IMR-90 (cell line): ENCODE results near the gene C5orf63. TPM values are rescaled to one million over a fixed set of nuclear protein-coding genes. Genes with fewer than 3 reads are reported as not detected.

Source experiments
- ATAC-seq: fragments of 200-7000 bp; cut with Tn5 transposase; 2 replicates; pipeline ENCODE4 v1.9.1; 2020; ENCODE audit warnings: low read depth, mild to moderate bottlenecking, moderate library complexity
- BruUV-seq: library from RNA; stranded (reverse); fragments of 400-500 nt; replicated peaks from 2 replicates; lab custom pipeline; 2021; lab: Mats Ljungman, UMichigan
- CTCF ChIA-PET: fragments of 300-600 bp; formaldehyde crosslinking; extraction: SDS; loops from one replicate; lab custom pipeline; 2021; ENCODE audit warnings: antibody characterized with exemption; lab: Yijun Ruan, JAX
- POLR2A ChIA-PET: fragments of 300-600 bp; sonication (Branson Sonifier 250); formaldehyde crosslinking; loops from one replicate; lab custom pipeline; 2022; ENCODE audit warnings: antibody characterized with exemption; ENCODE audit not compliant: unreplicated experiment; lab: Charles Lee
- DNase-seq: peaks from one replicate; pipeline ENCODE4 v3.0.0; 2013
- H2AFZ ChIP-seq: replicated peaks from 2 replicates; pipeline ENCODE3; 2013; ENCODE audit warnings: low read length, mild to moderate bottlenecking; ENCODE audit not compliant: poor library complexity
- H2AK5ac ChIP-seq: 2 replicates; pipeline ENCODE4 v1.6.1; 2013; ENCODE audit warnings: low read depth, low read length, inconsistent platforms
- H2AK9ac ChIP-seq: replicated peaks from 2 replicates; pipeline ENCODE3; 2013; ENCODE audit warnings: mild to moderate bottlenecking, low read depth, low read length, moderate library complexity; ENCODE audit not compliant: poor library complexity
- H2BK120ac ChIP-seq: 2 replicates; pipeline ENCODE4 v1.6.1; 2013; ENCODE audit warnings: low read depth, low read length, inconsistent platforms
- H2BK15ac ChIP-seq: 3 replicates; pipeline ENCODE4 v1.6.1; 2013; ENCODE audit warnings: low read depth, low read length, inconsistent platforms
- H2BK20ac ChIP-seq: 2 replicates; pipeline ENCODE4 v1.6.1; 2013; ENCODE audit warnings: low read depth, mild to moderate bottlenecking, inconsistent platforms, low read length, moderate library complexity
- H2BK5ac ChIP-seq: 2 replicates; pipeline ENCODE4 v1.6.1; 2013; ENCODE audit warnings: mild to moderate bottlenecking, low read depth, low read length, inconsistent platforms; ENCODE audit not compliant: poor library complexity, severe bottlenecking
- H3K14ac ChIP-seq: replicated peaks from 2 replicates; pipeline ENCODE4 v1.6.1; 2013; ENCODE audit warnings: low read depth, low read length, inconsistent platforms
- H3K18ac ChIP-seq: 2 replicates; pipeline ENCODE4 v1.6.1; 2013; ENCODE audit warnings: low read depth, low read length, control low read depth
- H3K23ac ChIP-seq: 2 replicates; pipeline ENCODE4 v1.6.1; 2013; ENCODE audit warnings: low read depth, low read length, inconsistent platforms
- H3K27ac ChIP-seq: 2 replicates; pipeline ENCODE4 v1.5.1; 2013; ENCODE audit warnings: mild to moderate bottlenecking, control low read depth, low read length; ENCODE audit not compliant: insufficient read depth
- H3K27me3 ChIP-seq: 2 replicates; pipeline ENCODE4 v1.6.1; 2013; ENCODE audit warnings: low read length; ENCODE audit not compliant: control insufficient read depth, insufficient read depth
- H3K36me3 ChIP-seq: 2 replicates; pipeline ENCODE4 v1.6.1; 2013; ENCODE audit warnings: low read length, mixed read lengths; ENCODE audit not compliant: control insufficient read depth, insufficient read depth
- H3K4ac ChIP-seq: 2 replicates; pipeline ENCODE4 v1.6.1; 2013; ENCODE audit warnings: low read depth, low read length, inconsistent platforms
- H3K4me1 ChIP-seq: 2 replicates; pipeline ENCODE4 v1.6.1; 2013; ENCODE audit warnings: low read length, mixed read lengths; ENCODE audit not compliant: control insufficient read depth, insufficient read depth
- H3K4me2 ChIP-seq: 2 replicates; pipeline ENCODE4 v1.6.1; 2013; ENCODE audit warnings: low read depth, mild to moderate bottlenecking, control low read depth, low read length, moderate library complexity
- H3K4me3 ChIP-seq: 2 replicates; pipeline ENCODE4 v1.5.1; 2013; ENCODE audit warnings: low read depth, mild to moderate bottlenecking, control low read depth, low read length, moderate library complexity; ENCODE audit not compliant: insufficient read depth
- H3K56ac ChIP-seq: 2 replicates; pipeline ENCODE4 v1.6.1; 2013; ENCODE audit warnings: low read length, inconsistent platforms; ENCODE audit not compliant: insufficient read depth; ENCODE audit errors: extremely low read depth
- H3K79me1 ChIP-seq, 2 experiments: 2 replicates each; pipeline ENCODE4 v1.6.1; 2013; ENCODE audit warnings: low read length in 2 of 2, inconsistent platforms in 1 of 2, low read depth in 1 of 2
- H3K9ac ChIP-seq: 2 replicates; pipeline ENCODE4 v1.6.1; 2013; ENCODE audit warnings: low read depth, low read length, control low read depth
- H3K9me1 ChIP-seq: 2 replicates; pipeline ENCODE4 v1.6.1; 2013; ENCODE audit warnings: low read length, inconsistent platforms; ENCODE audit not compliant: insufficient read depth
- H3K9me3 ChIP-seq: 2 replicates; pipeline ENCODE4 v1.6.1; 2013; ENCODE audit warnings: low read length; ENCODE audit not compliant: control insufficient read depth, insufficient read depth
- H4K20me1 ChIP-seq: 2 replicates; pipeline ENCODE4 v1.6.1; 2013; ENCODE audit warnings: low read length, inconsistent platforms; ENCODE audit not compliant: insufficient read depth
- H4K5ac ChIP-seq: 2 replicates; pipeline ENCODE4 v1.6.1; 2013; ENCODE audit warnings: mild to moderate bottlenecking, low read depth, low read length, control low read depth
- H4K8ac ChIP-seq, 2 experiments: 2 replicates each; pipeline ENCODE4 v1.6.1; 2013; ENCODE audit warnings: low read depth in 2 of 2, low read length in 2 of 2, control low read depth in 1 of 2, inconsistent platforms in 1 of 2
- H4K91ac ChIP-seq: 2 replicates; pipeline ENCODE4 v1.6.1; 2013; ENCODE audit warnings: low read depth, low read length, inconsistent platforms; ENCODE audit not compliant: insufficient read depth
- MXI1 ChIP-seq: IDR thresholded peaks from 2 replicates; pipeline ENCODE4 v1.6.1; 2012; ENCODE audit warnings: low read depth, mild to moderate bottlenecking, low read length, moderate library complexity, borderline replicate concordance
- POLR2A ChIP-seq: IDR thresholded peaks from 2 replicates; pipeline ENCODE4 v1.6.1; 2012; ENCODE audit warnings: mild to moderate bottlenecking, low read depth, low read length
- RFX5 ChIP-seq: IDR thresholded peaks from 2 replicates; pipeline ENCODE4 v1.8.0; 2012; ENCODE audit warnings: low read depth, mild to moderate bottlenecking, low read length, moderate library complexity
- WGBS, 2 experiments: methylation state at CpG; one replicate each; pipeline versions ENCODE4 v1.1.5 to v1.1.7; 2013; ENCODE audit warnings: missing lambda C conversion rate in 2 of 2; ENCODE audit not compliant: insufficient read length in 1 of 2; ENCODE audit errors: extremely low coverage in 2 of 2; 5-methylcytosine and 5-hydroxymethylcytosine counted together
- dilution Hi-C: fragments of 300-500 bp; cut with HindIII; formaldehyde crosslinking; loops from one replicate; pipeline ENCODE4 v1.14.3; 2018; ENCODE audit warnings: low sequenced_read_pairs; ENCODE audit not compliant: unreplicated experiment
- in situ Hi-C: fragments of 300-500 bp; cut with MboI; formaldehyde crosslinking; loops from 3 replicates; pipeline ENCODE4 v1.14.3; 2019; ENCODE audit warnings: low sequenced_read_pairs, inconsistent platforms, mixed read lengths
- intact Hi-C: fragments of 100-400 bp; cut with micrococcal nuclease; formaldehyde crosslinking; loops from 2 replicates; pipeline ENCODE4 v1.10.0; 2022
- polyA plus RNA-seq, 3 experiments: library from polyadenylated mRNA; depleted of rRNA; stranded (reverse); fragments of >200 nt; gene quantifications; 2 replicates each; pipeline ENCODE4 v1.2.3, GENCODE V29; 2012; ENCODE audit warnings: low replicate concordance in 1 of 3
- total RNA-seq: library from RNA; depleted of rRNA; stranded (reverse); fragments of >200 nt; gene quantifications from 2 replicates; pipeline ENCODE4 v1.2.3, GENCODE V29; 2012

Gene C5orf63
- total and polyA plus RNA-seq, 2 of the 4 experiments (the other 2 are of a cell fraction), result 0.72 to 1.1 TPM

DNA sequence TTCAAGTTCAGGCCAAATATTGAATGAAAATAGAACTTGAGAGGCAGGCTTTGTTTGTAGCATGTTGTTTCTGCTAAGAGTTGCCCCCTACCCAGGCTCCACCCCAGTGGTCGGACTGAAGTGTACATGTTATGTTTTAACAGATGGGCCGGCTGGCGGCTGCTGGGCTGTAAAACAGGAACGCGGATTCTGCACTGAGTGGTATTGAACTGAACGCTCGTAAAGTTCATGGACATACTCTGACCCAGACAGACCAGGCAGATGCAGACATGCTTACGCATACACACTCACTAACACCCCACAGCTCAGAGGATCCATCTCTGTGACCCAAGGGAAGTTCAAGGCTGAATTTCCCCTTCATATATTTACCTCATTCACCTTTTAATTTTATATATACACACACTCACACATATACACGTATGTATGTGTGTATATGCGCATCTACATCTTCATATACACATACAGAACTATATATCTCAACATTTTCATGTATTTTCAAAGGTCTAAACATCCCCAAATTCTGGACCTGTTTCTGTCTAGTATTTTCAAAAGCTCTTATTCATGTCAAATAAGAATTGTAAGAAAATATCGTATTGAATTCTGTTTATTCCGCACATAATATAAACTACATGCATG lies 44.4 kb downstream of the C5orf63 start:
- Histone ChIP-seq H2AK5ac (0 out of 2 replicates have a peak overlapping the region, but pooled peaks have one; percentile 5), H2AFZ (peak overlapping the region; percentile 71), H3K23ac (peak overlapping the region; percentile 95), H3K4ac (no peak overlapping the region), H4K5ac (peak overlapping the region; percentile 8; the same call in 1 of the 2 replicates), H2AK9ac (no peak overlapping the region), H4K20me1 (no peaks in the 10 kb centered on the region), H3K4me2 (peak overlapping the region; percentile 97), H3K9me3 (no peaks in the 10 kb centered on the region), H3K79me1 (peaks cover 16 to 23% of the 10 kb centered on the region in 2 experiments; a peak in 3 of 4 replicates), H3K9me1 (peaks cover 8% of the 10 kb centered on the region; the same call in 1 of the 2 replicates), H3K18ac (no peak overlapping the region), H4K91ac (no peak overlapping the region), H3K56ac (no peak overlapping the region), H4K8ac (no peak overlapping the region), H3K36me3 (no peaks in the 10 kb centered on the region), H2BK20ac (no peak overlapping the region; the same call in 1 of the 2 replicates), H3K9ac (peak overlapping the region; percentile 23; the same call in 1 of the 2 replicates), H3K27me3 (no peaks in the 10 kb centered on the region), H3K4me3 (peak overlapping the region; percentile 83), H2BK5ac (no peak overlapping the region), H2BK120ac (no peak overlapping the region; the same call in 1 of the 2 replicates), H2BK15ac (no peak overlapping the region), H3K14ac (no peak overlapping the region), H3K27ac (no peak overlapping the region), H3K4me1 (peaks cover 5% of the 10 kb centered on the region)
- peak; percentile 36 for DNase-seq
- ChIA-PET POLR2A (no interaction called here), CTCF (interaction anchor here (0.6 to 2.1 kb wide), 5 partner anchors 18 to 219 kb away, joined by 3 to 6 read pairs (median 3); no protein-coding TSS in a partner anchor)
- BruUV-seq, result no TSS peak
- intact Hi-C loops, result no loop called here
- no peak for ATAC-seq
- no CpG with 5 or more reads among the region's 12 CpGs for WGBS, 2 experiments
- dilution Hi-C loops, result no loop called here
- no peak for TF ChIP-seq POLR2A
- no peak for TF ChIP-seq MXI1
- TF ChIP-seq RFX5, result no peak
- in situ Hi-C loops, result no loop called here
